ENCODE results near the gene PARP2. TPM values are rescaled to one million over a fixed set of nuclear protein-coding genes. Genes with fewer than 3 reads are reported as not detected.

PARP2 gene
- total and polyA plus RNA-seq, 2 of the 8 experiments (the other 6 are each of a cell fraction or from before 2014, with no cell fraction given), result 27.7 to 41.7 TPM

DNA sequence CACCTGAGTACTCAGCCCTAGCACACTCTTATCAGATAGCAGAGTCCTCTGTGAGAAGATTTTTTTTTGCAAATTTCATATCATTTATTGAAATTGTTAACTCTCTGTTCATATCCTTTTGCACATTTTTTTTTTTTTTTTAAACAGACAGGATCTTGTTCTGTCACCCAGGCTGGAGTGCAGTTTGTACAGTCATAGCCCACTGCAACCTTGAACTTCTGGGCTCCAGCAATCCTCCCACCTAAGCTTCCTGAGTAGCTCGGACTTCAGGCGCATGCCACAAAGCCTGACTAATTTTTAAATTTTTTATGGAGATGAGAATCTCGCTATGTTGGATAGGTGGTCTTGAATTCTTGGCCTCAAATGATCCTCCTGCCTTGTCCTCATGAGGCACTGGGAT, 4.3 kb downstream of the PARP2 start:
- no peaks in the 10 kb centered on the region for H3K9me3 ChIP-seq (ENCODE audit: insufficient read depth in 2 of 2, low read depth in 1 of 2, low read length in 1 of 2)

More for the DNA sequence above, 4.3 kb downstream of the PARP2 start:
- Histone ChIP-seq H3K4me1 (replicated peaks in 1 of 4; ENCODE audit: control insufficient read depth in 3 of 4, insufficient read depth in 4 of 4, low read length in 3 of 4) (no peaks in the 10 kb centered on the region), H3K9ac (replicated peaks in 1 of 4; ENCODE audit: extremely low read depth in 1 of 4, low read depth in 3 of 4, low read length in 3 of 4) (no peak overlapping the region), H3K27me3 (replicated peaks in 1 of 4; ENCODE audit: control insufficient read depth in 3 of 4, extremely low read depth in 1 of 4, insufficient read depth in 3 of 4, low read length in 3 of 4) (no peaks in the 10 kb centered on the region), H3K27ac (ENCODE audit: low read depth, low read length) (no peak overlapping the region), H3K23ac (ENCODE audit: insufficient read length) (no peak overlapping the region), H3K14ac (ENCODE audit: insufficient read length) (no peak overlapping the region), H2BK12ac (ENCODE audit: low read depth, low read length) (no peak overlapping the region), H3K79me2 (ENCODE audit: control insufficient read depth in 1 of 2, insufficient read depth in 2 of 2, low read length in 2 of 2) (peaks cover 0 to 15% of the 10 kb centered on the region in 2 experiments; a peak in 2 of 4 replicates), H3K23me2 (ENCODE audit: low read depth, low read length) (peaks cover 2% of the 10 kb centered on the region; the same call in 1 of the 2 replicates), H2BK5ac (ENCODE audit: low read depth, low read length) (no peak overlapping the region), H4K20me1 (replicated peaks in 1 of 2; ENCODE audit: control insufficient read depth in 1 of 2, insufficient read depth in 2 of 2, low read length in 2 of 2) (no peaks in the 10 kb centered on the region), H2BK120ac (replicated peaks; ENCODE audit: low read depth, low read length) (no peak overlapping the region), H3K56ac (replicated peaks; ENCODE audit: insufficient read length, low read depth, low read length) (no peak overlapping the region), H2BK20ac (ENCODE audit: low read length) (no peak overlapping the region), H3K4ac (replicated peaks; ENCODE audit: insufficient read length, low read depth, low read length) (no peak overlapping the region), H3K4me3 (ENCODE audit: extremely low read depth in 1 of 4, insufficient read depth in 2 of 4, low read depth in 3 of 4, low read length in 4 of 4) (no peak overlapping the region), H3K4me2 (ENCODE audit: insufficient read depth in 1 of 2, low read depth in 2 of 2, low read length in 2 of 2) (no peak overlapping the region), H3K18ac (ENCODE audit: extremely low read depth, low read length) (no peak overlapping the region), H3K79me1 (ENCODE audit: low read depth, low read length) (no peaks in the 10 kb centered on the region), H4K91ac (replicated peaks; ENCODE audit: insufficient read length, low read length) (no peak overlapping the region), H2AK5ac (ENCODE audit: low read depth, low read length) (no peak overlapping the region), H3K36me3 (ENCODE audit: control insufficient read depth in 2 of 4, insufficient read depth in 4 of 4, low read length in 3 of 4) (peaks cover 18 to 63% (median 38%) of the 10 kb centered on the region in 4 experiments), H4K8ac (ENCODE audit: extremely low read depth, insufficient read depth, low read length) (no peak overlapping the region), H4K5ac (ENCODE audit: insufficient read length, low read depth, low read length) (no peak overlapping the region), H2AFZ (ENCODE audit: low read length) (no peak overlapping the region), H2BK15ac (ENCODE audit: low read length) (no peak overlapping the region)
- FAIRE-seq (no peak), DNase-seq (ENCODE audit: low read depth in 1 of 2, low spot score in 2 of 2) (no peak)
- no peak for TF ChIP-seq EZH2 (IDR thresholded peaks at IDR 0.05; ENCODE audit: low read depth, low read length, severe bottlenecking)
- TF ChIP-seq CEBPB (IDR thresholded peaks at IDR 0.05; ENCODE audit: low read depth, low read length), result no peak
- TF ChIP-seq, protein P1, sequence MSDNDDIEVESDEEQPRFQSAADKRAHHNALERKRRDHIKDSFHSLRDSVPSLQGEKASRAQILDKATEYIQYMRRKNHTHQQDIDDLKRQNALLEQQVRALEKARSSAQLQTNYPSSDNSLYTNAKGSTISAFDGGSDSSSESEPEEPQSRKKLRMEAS (IDR thresholded peaks at IDR 0.05), result no peak
- no peak for TF ChIP-seq TAF1 (IDR thresholded peaks at IDR 0.05; ENCODE audit: low read depth, low read length)
- no peak for TF ChIP-seq GABPA (IDR thresholded peaks at IDR 0.05; ENCODE audit: borderline replicate concordance, insufficient read depth, low read length)
- no peak for TF ChIP-seq CHD2 (IDR thresholded peaks at IDR 0.05; ENCODE audit: low read length)
- TF ChIP-seq, protein P2, sequence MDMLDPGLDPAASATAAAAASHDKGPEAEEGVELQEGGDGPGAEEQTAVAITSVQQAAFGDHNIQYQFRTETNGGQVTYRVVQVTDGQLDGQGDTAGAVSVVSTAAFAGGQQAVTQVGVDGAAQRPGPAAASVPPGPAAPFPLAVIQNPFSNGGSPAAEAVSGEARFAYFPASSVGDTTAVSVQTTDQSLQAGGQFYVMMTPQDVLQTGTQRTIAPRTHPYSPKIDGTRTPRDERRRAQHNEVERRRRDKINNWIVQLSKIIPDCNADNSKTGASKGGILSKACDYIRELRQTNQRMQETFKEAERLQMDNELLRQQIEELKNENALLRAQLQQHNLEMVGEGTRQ (IDR thresholded peaks at IDR 0.05; ENCODE audit: low read length), result no peak
- TF ChIP-seq SP1 (IDR thresholded peaks at IDR 0.05; ENCODE audit: low read depth, low read length), result no peak
- TF ChIP-seq HDAC6 (IDR thresholded peaks at IDR 0.05; ENCODE audit: low read depth, low read length), result no peak
- no peak for TF ChIP-seq ASH2L (IDR thresholded peaks at IDR 0.05; ENCODE audit: low read length)
- ChIA-PET POLR2A (ENCODE audit: partially characterized antibody) (no interaction called here), CTCF (ENCODE audit: partially characterized antibody) (interaction anchor here (1.1 kb wide), 1 partner anchor 265 kb away, joined by 4 read pairs; no protein-coding TSS in a partner anchor)
- WGBS, 2 experiments (ENCODE audit: extremely low coverage in 1 of 2, insufficient coverage in 1 of 2, insufficient read length in 1 of 2, insufficient replicate concordance in 2 of 2, low coverage in 1 of 2, low lambda C conversion rate in 2 of 2, missing lambda C conversion rate in 1 of 2), result 94% methylated on average over 3 of the region's 3 CpGs; no CpG with 5 or more reads in 1 of the 2 experiments

All from H1 (cell line).